ENCODE results near the gene RAD51D.
"Not testable (repeated sequence)": the region's sequence is repeated elsewhere in the genome, so short reads cannot be mapped to it uniquely, and the experiment has no call there.

The RAD51D gene

GRCh38 chr17:35046740-35047283 is 72.8 kb downstream of the RAD51D start:
- peaks cover 11% of the 10 kb centered on the region for H3K4me1 ChIP-seq (ENCODE audit: control insufficient read depth, insufficient read depth, low read length)
- H3K27me3 ChIP-seq (ENCODE audit: control insufficient read depth, insufficient read depth, low read length), result no peaks in the 10 kb centered on the region
- H3K36me3 ChIP-seq (ENCODE audit: control insufficient read depth, insufficient read depth, low read length), result no peaks in the 10 kb centered on the region
- H3K9ac ChIP-seq (ENCODE audit: low read depth, low read length), result no peak overlapping the region
- H3K9me3 ChIP-seq (ENCODE audit: control insufficient read depth, insufficient read depth, low read length), result no peaks in the 10 kb centered on the region
- H3K27ac ChIP-seq (ENCODE audit: low read depth, low read length), result peak overlapping the region; percentile 42
- H3K4me3 ChIP-seq (ENCODE audit: low read depth, low read length), result no peak overlapping the region

GRCh38 chr17:35046245-35046644 is 73.4 kb downstream of the RAD51D start:
- H3K4me1 ChIP-seq (ENCODE audit: control insufficient read depth, insufficient read depth, low read length), result peaks cover 11% of the 10 kb centered on the region
- no peak overlapping the region for H3K4me3 ChIP-seq (ENCODE audit: low read depth, low read length)
- no peaks in the 10 kb centered on the region for H3K36me3 ChIP-seq (ENCODE audit: control insufficient read depth, insufficient read depth, low read length)
- H3K27ac ChIP-seq (ENCODE audit: low read depth, low read length), result no peak overlapping the region
- no peaks in the 10 kb centered on the region for H3K27me3 ChIP-seq (ENCODE audit: control insufficient read depth, insufficient read depth, low read length)
- H3K9ac ChIP-seq (ENCODE audit: low read depth, low read length), result no peak overlapping the region
- no peaks in the 10 kb centered on the region for H3K9me3 ChIP-seq (ENCODE audit: control insufficient read depth, insufficient read depth, low read length)

GRCh38 chr17:35045458-35045979 is 74.1 kb downstream of the RAD51D start:
- H3K9me3 ChIP-seq (ENCODE audit: control insufficient read depth, insufficient read depth, low read length); H3K27ac ChIP-seq (ENCODE audit: low read depth, low read length); H3K9ac ChIP-seq (ENCODE audit: low read depth, low read length); H3K36me3 ChIP-seq (ENCODE audit: control insufficient read depth, insufficient read depth, low read length); H3K27me3 ChIP-seq (ENCODE audit: control insufficient read depth, insufficient read depth, low read length); H3K4me3 ChIP-seq (ENCODE audit: low read depth, low read length): not testable (repeated sequence)
- H3K4me1 ChIP-seq (ENCODE audit: control insufficient read depth, insufficient read depth, low read length), result peaks cover 11% of the 10 kb centered on the region

GRCh38 chr17:35044181-35044580 is 75.5 kb downstream of the RAD51D start:
- no peak overlapping the region for H3K4me3 ChIP-seq (ENCODE audit: low read depth, low read length)
- no peak overlapping the region for H3K27ac ChIP-seq (ENCODE audit: low read depth, low read length)
- H3K27me3 ChIP-seq (ENCODE audit: control insufficient read depth, insufficient read depth, low read length), result no peaks in the 10 kb centered on the region
- H3K9ac ChIP-seq (ENCODE audit: low read depth, low read length), result no peak overlapping the region
- no peaks in the 10 kb centered on the region for H3K9me3 ChIP-seq (ENCODE audit: control insufficient read depth, insufficient read depth, low read length)
- peaks cover 11% of the 10 kb centered on the region for H3K4me1 ChIP-seq (ENCODE audit: control insufficient read depth, insufficient read depth, low read length)
- H3K36me3 ChIP-seq (ENCODE audit: control insufficient read depth, insufficient read depth, low read length), result no peaks in the 10 kb centered on the region
